ENCODE results near the gene SULT1A1.

The SULT1A1 gene

GRCh38 chr16:28587386-28587785 is 22.5 kb downstream of the SULT1A1 start:
- Histone ChIP-seq H3K36me3 (ENCODE audit: control insufficient read depth in 1 of 2, insufficient read depth in 2 of 2, low read length in 2 of 2) (peaks cover 27 to 78% of the 10 kb centered on the region in 2 donors), H3K27ac (ENCODE audit: low read length) (no peak overlapping the region)

GRCh38 chr16:28586466-28586865 is 23.4 kb downstream of the SULT1A1 start:
- Histone ChIP-seq H3K4me3 (ENCODE audit: low read depth in 1 of 2, low read length in 2 of 2) (no peak overlapping the region), H3K9me3 (ENCODE audit: control insufficient read depth in 1 of 2, low read length in 2 of 2) (no peaks in the 10 kb centered on the region), H3K27me3 (ENCODE audit: low read depth, low read length) (no peaks in the 10 kb centered on the region), H3K36me3 (ENCODE audit: control insufficient read depth in 1 of 2, insufficient read depth in 2 of 2, low read length in 2 of 2) (peaks cover 32 to 81% of the 10 kb centered on the region in 2 donors), H3K4me1 (ENCODE audit: control insufficient read depth in 1 of 2, insufficient read depth in 2 of 2, low read length in 2 of 2) (no peaks in the 10 kb centered on the region), H3K27ac (ENCODE audit: low read length) (no peak overlapping the region)

More at GRCh38 chr16:28587386-28587785, 22.5 kb downstream of the SULT1A1 start:
- no peaks in the 10 kb centered on the region for H3K9me3 ChIP-seq (ENCODE audit: control insufficient read depth in 1 of 2, low read length in 2 of 2)
- no peaks in the 10 kb centered on the region for H3K4me1 ChIP-seq (ENCODE audit: control insufficient read depth in 1 of 2, insufficient read depth in 2 of 2, low read length in 2 of 2)
- no peak overlapping the region for H3K4me3 ChIP-seq (ENCODE audit: low read depth in 1 of 2, low read length in 2 of 2)
- no peaks in the 10 kb centered on the region for H3K27me3 ChIP-seq (ENCODE audit: low read depth, low read length)

- Histone ChIP-seq H3K4me3 (ENCODE audit: low read depth in 1 of 2, low read length in 2 of 2) (no peak overlapping the region), H3K36me3 (ENCODE audit: control insufficient read depth in 1 of 2, insufficient read depth in 2 of 2, low read length in 2 of 2) (peaks cover 32 to 82% of the 10 kb centered on the region in 2 donors), H3K9me3 (ENCODE audit: control insufficient read depth in 1 of 2, low read length in 2 of 2) (no peaks in the 10 kb centered on the region), H3K27me3 (ENCODE audit: low read depth, low read length) (no peaks in the 10 kb centered on the region), H3K4me1 (ENCODE audit: control insufficient read depth in 1 of 2, insufficient read depth in 2 of 2, low read length in 2 of 2) (no peaks in the 10 kb centered on the region), H3K27ac (ENCODE audit: low read length) (no peak overlapping the region)
Observed at GRCh38 chr16:28585674-28586073, 24.2 kb downstream of the SULT1A1 start.

GRCh38 chr16:28580726-28581315 is 29.0 kb downstream of the SULT1A1 start:
- no peaks in the 10 kb centered on the region for H3K9me3 ChIP-seq (ENCODE audit: control insufficient read depth in 1 of 2, low read length in 2 of 2)
- no peaks in the 10 kb centered on the region for H3K4me1 ChIP-seq (ENCODE audit: control insufficient read depth in 1 of 2, insufficient read depth in 2 of 2, low read length in 2 of 2)
- peaks cover 21 to 43% of the 10 kb centered on the region in 2 donors for H3K36me3 ChIP-seq (ENCODE audit: control insufficient read depth in 1 of 2, insufficient read depth in 2 of 2, low read length in 2 of 2)
- no peaks in the 10 kb centered on the region for H3K27me3 ChIP-seq (ENCODE audit: low read depth, low read length)
- H3K27ac ChIP-seq (ENCODE audit: low read length) = no peak overlapping the region
- no peak overlapping the region for H3K4me3 ChIP-seq (ENCODE audit: low read depth in 1 of 2, low read length in 2 of 2)

- Histone ChIP-seq H3K27me3 (ENCODE audit: low read depth, low read length) (no peaks in the 10 kb centered on the region), H3K9me3 (ENCODE audit: control insufficient read depth in 1 of 2, low read length in 2 of 2) (no peaks in the 10 kb centered on the region), H3K4me3 (ENCODE audit: low read depth in 1 of 2, low read length in 2 of 2) (no peak overlapping the region), H3K27ac (ENCODE audit: low read length) (no peak overlapping the region), H3K36me3 (ENCODE audit: control insufficient read depth in 1 of 2, insufficient read depth in 2 of 2, low read length in 2 of 2) (no peaks in the 10 kb centered on the region), H3K4me1 (ENCODE audit: control insufficient read depth in 1 of 2, insufficient read depth in 2 of 2, low read length in 2 of 2) (peaks cover 9 to 19% of the 10 kb centered on the region in 2 donors)
Observed at GRCh38 chr16:28575446-28576109, 34.3 kb downstream of the SULT1A1 start.

GRCh38 chr16:28574925-28575324 is 34.9 kb downstream of the SULT1A1 start:
- Histone ChIP-seq H3K36me3 (ENCODE audit: control insufficient read depth in 1 of 2, insufficient read depth in 2 of 2, low read length in 2 of 2) (no peaks in the 10 kb centered on the region), H3K4me3 (ENCODE audit: low read depth in 1 of 2, low read length in 2 of 2) (no peak overlapping the region), H3K4me1 (ENCODE audit: control insufficient read depth in 1 of 2, insufficient read depth in 2 of 2, low read length in 2 of 2) (peaks cover 9 to 19% of the 10 kb centered on the region in 2 donors), H3K9me3 (ENCODE audit: control insufficient read depth in 1 of 2, low read length in 2 of 2) (no peaks in the 10 kb centered on the region), H3K27me3 (ENCODE audit: low read depth, low read length) (no peaks in the 10 kb centered on the region), H3K27ac (ENCODE audit: low read length) (no peak overlapping the region)

- Histone ChIP-seq H3K36me3 (ENCODE audit: control insufficient read depth in 1 of 2, insufficient read depth in 2 of 2, low read length in 2 of 2) (no peaks in the 10 kb centered on the region), H3K27me3 (ENCODE audit: low read depth, low read length) (no peaks in the 10 kb centered on the region), H3K27ac (ENCODE audit: low read length) (no peak overlapping the region), H3K4me3 (ENCODE audit: low read depth in 1 of 2, low read length in 2 of 2) (no peak overlapping the region), H3K4me1 (ENCODE audit: control insufficient read depth in 1 of 2, insufficient read depth in 2 of 2, low read length in 2 of 2) (peaks cover 9 to 19% of the 10 kb centered on the region in 2 donors), H3K9me3 (ENCODE audit: control insufficient read depth in 1 of 2, low read length in 2 of 2) (no peaks in the 10 kb centered on the region)
Observed at GRCh38 chr16:28573738-28574718, 35.8 kb downstream of the SULT1A1 start.

- Histone ChIP-seq H3K4me3 (ENCODE audit: low read depth in 1 of 2, low read length in 2 of 2) (no peak overlapping the region), H3K9me3 (ENCODE audit: control insufficient read depth in 1 of 2, low read length in 2 of 2) (no peaks in the 10 kb centered on the region), H3K27ac (ENCODE audit: low read length) (peak overlapping the region; percentile 31), H3K36me3 (ENCODE audit: control insufficient read depth in 1 of 2, insufficient read depth in 2 of 2, low read length in 2 of 2) (no peaks in the 10 kb centered on the region), H3K27me3 (ENCODE audit: low read depth, low read length) (no peaks in the 10 kb centered on the region), H3K4me1 (ENCODE audit: control insufficient read depth in 1 of 2, insufficient read depth in 2 of 2, low read length in 2 of 2) (peaks cover 9 to 19% of the 10 kb centered on the region in 2 donors)
Observed at GRCh38 chr16:28572696-28573510, 36.9 kb downstream of the SULT1A1 start.

- H3K4me3 ChIP-seq (ENCODE audit: low read depth in 1 of 2, low read length in 2 of 2) = no peak overlapping the region
- peaks cover 0 to 6% of the 10 kb centered on the region in 2 donors for H3K9me3 ChIP-seq (ENCODE audit: control insufficient read depth in 1 of 2, low read length in 2 of 2)
- peaks cover 9 to 19% of the 10 kb centered on the region in 2 donors for H3K4me1 ChIP-seq (ENCODE audit: control insufficient read depth in 1 of 2, insufficient read depth in 2 of 2, low read length in 2 of 2)
- H3K27me3 ChIP-seq (ENCODE audit: low read depth, low read length) = no peaks in the 10 kb centered on the region
- peaks cover 0 to 10% of the 10 kb centered on the region in 2 donors for H3K36me3 ChIP-seq (ENCODE audit: control insufficient read depth in 1 of 2, insufficient read depth in 2 of 2, low read length in 2 of 2)
- no peak overlapping the region for H3K27ac ChIP-seq (ENCODE audit: low read length)
Observed at GRCh38 chr16:28569968-28570752, 39.7 kb downstream of the SULT1A1 start.

- no peak overlapping the region for H3K27ac ChIP-seq (ENCODE audit: low read length)
- no peak overlapping the region for H3K4me3 ChIP-seq (ENCODE audit: low read depth in 1 of 2, low read length in 2 of 2)
- no peaks in the 10 kb centered on the region for H3K27me3 ChIP-seq (ENCODE audit: low read depth, low read length)
- peaks cover 9 to 19% of the 10 kb centered on the region in 2 donors for H3K4me1 ChIP-seq (ENCODE audit: control insufficient read depth in 1 of 2, insufficient read depth in 2 of 2, low read length in 2 of 2)
- H3K9me3 ChIP-seq (ENCODE audit: control insufficient read depth in 1 of 2, low read length in 2 of 2) = peaks cover 0 to 6% of the 10 kb centered on the region in 2 donors
- H3K36me3 ChIP-seq (ENCODE audit: control insufficient read depth in 1 of 2, insufficient read depth in 2 of 2, low read length in 2 of 2) = peaks cover 0 to 13% of the 10 kb centered on the region in 2 donors
Observed at GRCh38 chr16:28569021-28569420, 40.8 kb downstream of the SULT1A1 start.
